GM21381 (cell line): ENCODE results near the gene AVPR2.

Experiments used
- ATAC-seq: cut with Tn5 transposase; IDR thresholded peaks from one replicate; pipeline ENCODE4 v1.9.1; 2021; ENCODE audit warnings: mild to moderate bottlenecking, moderate library complexity; ENCODE audit not compliant: unreplicated experiment

Gene AVPR2

GRCh38 chrX:153870791-153871360 is 33.6 kb upstream of the AVPR2 start:
- ATAC-seq = no peak

GRCh38 chrX:153871451-153871850 is 33.0 kb upstream of the AVPR2 start:
- no peak for ATAC-seq

GRCh38 chrX:153871946-153872878 is 32.3 kb upstream of the AVPR2 start:
- ATAC-seq = no peak

- ATAC-seq = no peak
Observed at GRCh38 chrX:153873282-153874084, 31.0 kb upstream of the AVPR2 start.

GRCh38 chrX:153874085-153874365 is 30.4 kb upstream of the AVPR2 start:
- no peak for ATAC-seq

- ATAC-seq = no peak
Observed at GRCh38 chrX:153874366-153875125, 29.9 kb upstream of the AVPR2 start.

GRCh38 chrX:153875391-153876111 is 28.9 kb upstream of the AVPR2 start:
- ATAC-seq = no peak

- no peak for ATAC-seq
Observed at GRCh38 chrX:153876112-153876491, 28.4 kb upstream of the AVPR2 start.

GRCh38 chrX:153877571-153878261 is 26.8 kb upstream of the AVPR2 start:
- no peak for ATAC-seq

GRCh38 chrX:153878345-153878744 is 26.1 kb upstream of the AVPR2 start:
- ATAC-seq = no peak

- ATAC-seq = no peak
Observed at GRCh38 chrX:153878969-153879653, 25.4 kb upstream of the AVPR2 start.

- no peak for ATAC-seq
Observed at GRCh38 chrX:153879741-153880439, 24.6 kb upstream of the AVPR2 start.

GRCh38 chrX:153880440-153880815 is 24.0 kb upstream of the AVPR2 start:
- ATAC-seq = no peak

- no peak for ATAC-seq
Observed at GRCh38 chrX:153881281-153881680, 23.2 kb upstream of the AVPR2 start.

- no peak for ATAC-seq
Observed at GRCh38 chrX:153882086-153882498, 22.4 kb upstream of the AVPR2 start.

- no peak for ATAC-seq
Observed at GRCh38 chrX:153882557-153882956, 21.9 kb upstream of the AVPR2 start.

- ATAC-seq = no peak
Observed at GRCh38 chrX:153883163-153883843, 21.2 kb upstream of the AVPR2 start.

- no peak for ATAC-seq
Observed at GRCh38 chrX:153884136-153884535, 20.3 kb upstream of the AVPR2 start.
